ENCODE results near the gene XRRA1. TPM values are rescaled to one million over a fixed set of nuclear protein-coding genes. Genes with fewer than 3 reads are reported as not detected.

XRRA1 gene
- total RNA-seq (2021; ENCODE audit: unreplicated experiment) (17.3 TPM), Bru-seq, nascent RNA (percentile 72 among the genes with signal in this experiment), BruChase-seq, experiment 1, labeled RNA remaining after a 6-hour chase (percentile 69 among the genes with signal in this experiment), BruChase-seq, experiment 2, labeled RNA remaining after a 2-hour chase (percentile 75 among the genes with signal in this experiment)
- polyA plus RNA-seq (2012): 8.5 and 9.0 TPM in 2 replicates
- long read RNA-seq, partial matches to known transcripts: 3 of 16 reads
- long read RNA-seq, other reads (novel, unspliced or antisense): 13 of 16 reads

GRCh38 chr11:74948898-74949752, at the start of gene XRRA1, which contains the start of gene SPCS2:
Gene XRRA1, minus strand, starts transcription at chr11:74949091. Its CDS starts 8,213 bp downstream, at chr11:74940878.
Gene SPCS2, plus strand, starts transcription at chr11:74949266. Its CDS starts 20 bp downstream, at chr11:74949286.
- Histone ChIP-seq H3K9me3 (ENCODE audit: control insufficient read depth in 1 of 2, insufficient read depth in 1 of 2, low read depth in 1 of 2, low read length in 2 of 2) (no peaks in the 10 kb centered on the region), H3K36me3 (ENCODE audit: control insufficient read depth in 1 of 2, insufficient read depth in 2 of 2, low read length in 2 of 2) (peaks cover 0 to 10% of the 10 kb centered on the region in 2 experiments; a peak in 1 of 4 replicates), H3K9me2 (ENCODE audit: insufficient read depth) (no peaks in the 10 kb centered on the region), H3K79me2 (ENCODE audit: insufficient read depth, low read length) (peaks cover 67% of the 10 kb centered on the region), H2AFZ (ENCODE audit: low read depth, low read length, poor library complexity, severe bottlenecking) (peak within 1 kb of the TSS; percentile 17), H3K9ac (ENCODE audit: low read length) (peak within 1 kb of the TSS; percentile 97), H3K4me2 (ENCODE audit: low read length) (peak within 1 kb of the TSS; percentile 91), H3K27ac (ENCODE audit: low read depth, low read length) (peak within 1 kb of the TSS; percentile 55), H3K4me3 (replicated peaks in 1 of 2; ENCODE audit: low read depth in 1 of 2, low read length in 2 of 2) (peak within 1 kb of the TSS; percentile 100), H4K20me1 (ENCODE audit: insufficient read depth) (0 out of 2 replicates have a peak, but pooled peaks cover 4% of the 10 kb centered on the region), H3K4me1 (ENCODE audit: control insufficient read depth in 1 of 2, insufficient read depth in 2 of 2, low read length in 2 of 2) (peaks cover 8 to 19% of the 10 kb centered on the region in 2 experiments), H3K27me3 (ENCODE audit: insufficient read depth, low read length) (no peaks in the 10 kb centered on the region)
- TSS peak; percentile 68 for BruUV-seq (replicated peaks)
- peak; percentile 97 for DNase-seq (ENCODE audit: low read depth, low spot score)
- ChIA-PET POLR2A (interaction anchor here (0.5 to 1.0 kb wide), 3 partner anchors 9 to 199 kb away, joined by 3 to 5 read pairs (median 5); partner anchors contain the start of gene NEU3), CTCF (interaction anchor here (0.9 to 1.0 kb wide), 2 partner anchors 293 to 300 kb away, joined by 3 read pairs; no protein-coding TSS in a partner anchor), RAD21 (ENCODE audit: low non-redundant PET in 1 of 2, low total read pairs in 2 of 2, uncharacterized antibody in 2 of 2, unreplicated experiment in 2 of 2) (no interaction called here)
- peak; percentile 98 for ATAC-seq
- intact Hi-C loops (cut with micrococcal nuclease): no loop called here
- TF ChIP-seq CEBPB (IDR thresholded peaks at IDR 0.05; ENCODE audit: low read depth): no peak
- no peak for TF ChIP-seq FOSL1 (IDR thresholded peaks at IDR 0.05; ENCODE audit: low read depth)
- no peak for TF ChIP-seq EZH2phosphoT487 (IDR thresholded peaks at IDR 0.05; ENCODE audit: borderline replicate concordance)
- no peak for TF ChIP-seq ZNF274 (IDR thresholded peaks at IDR 0.05; ENCODE audit: low read depth, low read length)
- no peak for TF ChIP-seq REST (IDR thresholded peaks at IDR 0.05; ENCODE audit: low read depth)
- TF ChIP-seq RAD21 (IDR thresholded peaks at IDR 0.05; ENCODE audit: low read depth): no peak
- peak; percentile 44 for TF ChIP-seq ZBTB33 (IDR thresholded peaks at IDR 0.05; ENCODE audit: extremely low read depth, insufficient replicate concordance, low read length)
- TF ChIP-seq SRF (IDR thresholded peaks at IDR 0.05; ENCODE audit: low read depth): no peak
- TF ChIP-seq POLR2AphosphoS5 (IDR thresholded peaks at IDR 0.05; ENCODE audit: low read depth, low read length): peak; percentile 87
- peak; percentile 95 for TF ChIP-seq MAX (IDR thresholded peaks at IDR 0.05)
- peak; percentile 94 for TF ChIP-seq POLR2A (IDR thresholded peaks at IDR 0.05; ENCODE audit: borderline replicate concordance, extremely low read depth, insufficient read depth, insufficient read length)
- TF ChIP-seq EZH2 (IDR thresholded peaks at IDR 0.05): no peak
- no peak for TF ChIP-seq ATF3 (IDR thresholded peaks at IDR 0.05)
- no peak; the same call in 1 of the 2 replicates for TF ChIP-seq JUND (IDR thresholded peaks at IDR 0.05)
- TF ChIP-seq SP1 (IDR thresholded peaks at IDR 0.05; ENCODE audit: low read depth): peak; percentile 83
- TF ChIP-seq EGR1 (IDR thresholded peaks at IDR 0.05; ENCODE audit: low read depth): peak; percentile 69
- peak; percentile 97 for TF ChIP-seq ZFX (IDR thresholded peaks at IDR 0.05)
- TF ChIP-seq ELF1 (IDR thresholded peaks at IDR 0.05; ENCODE audit: borderline replicate concordance, low read depth): no peak
- TF ChIP-seq SIN3A (IDR thresholded peaks at IDR 0.05; ENCODE audit: low read depth): peak; percentile 98
